Measurements from ENCODE around the gene DCBLD2. TPM values are rescaled to one million over a fixed set of nuclear protein-coding genes. Genes with fewer than 3 reads are reported as not detected.

Gene DCBLD2
- total and polyA plus RNA-seq, 11 donors: 10.9 to 76.6 (median 62.0) TPM

DNA sequence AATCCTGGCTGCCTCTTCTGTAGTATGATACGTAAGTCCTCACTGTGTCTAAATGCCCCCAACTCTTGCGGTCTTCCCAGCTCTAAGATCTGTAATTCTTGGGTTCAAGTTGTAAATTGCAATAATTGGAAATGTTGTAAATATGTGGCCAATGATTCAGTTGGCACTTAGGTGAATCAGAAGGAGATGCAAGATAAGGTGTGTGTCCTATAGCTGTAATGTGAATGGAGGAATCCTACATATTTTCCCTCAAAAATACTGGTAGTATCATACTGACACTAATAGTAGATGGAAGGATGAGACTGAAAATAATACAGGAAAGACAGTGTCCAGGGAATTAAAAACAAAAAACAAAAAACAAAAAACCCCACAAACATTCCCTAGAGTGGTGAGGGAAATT is 141.9 kb downstream of the DCBLD2 start:
- intact Hi-C loops (cut with DNase I): no loop called here
- peak overlapping the region in 8 of 12 donors; percentile 1 to 89 (median 40) for H3K27ac ChIP-seq
- WGBS, 4 donors: 93 to 96% (median 95%) methylated on average over 2 of the region's 2 CpGs

DNA sequence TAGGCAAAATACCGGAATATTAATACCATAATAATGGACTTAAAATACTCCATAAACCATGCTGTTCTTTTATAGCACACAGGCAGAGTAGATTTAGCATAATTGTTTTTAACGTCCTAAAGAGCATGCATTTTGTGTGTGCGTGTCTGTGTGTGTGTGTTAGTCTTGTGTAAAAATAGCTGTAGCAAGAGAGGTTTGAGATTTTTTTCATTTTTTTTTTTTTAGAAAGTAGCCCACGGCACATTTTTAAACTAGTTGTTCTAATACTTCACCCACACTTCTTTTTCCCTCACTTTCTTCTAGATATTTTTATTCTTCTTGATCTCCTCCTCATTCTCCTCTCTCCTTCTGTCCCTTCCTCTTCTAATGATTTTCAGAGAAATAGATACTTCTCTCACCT is 145.9 kb downstream of the DCBLD2 start:
- intact Hi-C loops (cut with DNase I): no loop called here
- ATAC-seq (no peak), DNase-seq (no peak)
- H3K27me3 ChIP-seq: no peaks in the 10 kb centered on the region
- no peak overlapping the region for H3K4me3 ChIP-seq
- 33 to 45% (median 43%) methylated on average over 4 of the region's 4 CpGs for WGBS, 4 donors
- H3K9me3 ChIP-seq: no peaks in the 10 kb centered on the region
- peak overlapping the region; percentile 59 to 93 (median 78) for H3K27ac ChIP-seq
- H3K36me3 ChIP-seq: peaks cover 0 to 4% (median 0%) of the 10 kb centered on the region in 9 donors
- H3K4me1 ChIP-seq: peaks cover 0 to 47% (median 21%) of the 10 kb centered on the region in 12 donors
- TF ChIP-seq POLR2A (IDR thresholded peaks at IDR 0.05): no peak
- TF ChIP-seq, protein P1, sequence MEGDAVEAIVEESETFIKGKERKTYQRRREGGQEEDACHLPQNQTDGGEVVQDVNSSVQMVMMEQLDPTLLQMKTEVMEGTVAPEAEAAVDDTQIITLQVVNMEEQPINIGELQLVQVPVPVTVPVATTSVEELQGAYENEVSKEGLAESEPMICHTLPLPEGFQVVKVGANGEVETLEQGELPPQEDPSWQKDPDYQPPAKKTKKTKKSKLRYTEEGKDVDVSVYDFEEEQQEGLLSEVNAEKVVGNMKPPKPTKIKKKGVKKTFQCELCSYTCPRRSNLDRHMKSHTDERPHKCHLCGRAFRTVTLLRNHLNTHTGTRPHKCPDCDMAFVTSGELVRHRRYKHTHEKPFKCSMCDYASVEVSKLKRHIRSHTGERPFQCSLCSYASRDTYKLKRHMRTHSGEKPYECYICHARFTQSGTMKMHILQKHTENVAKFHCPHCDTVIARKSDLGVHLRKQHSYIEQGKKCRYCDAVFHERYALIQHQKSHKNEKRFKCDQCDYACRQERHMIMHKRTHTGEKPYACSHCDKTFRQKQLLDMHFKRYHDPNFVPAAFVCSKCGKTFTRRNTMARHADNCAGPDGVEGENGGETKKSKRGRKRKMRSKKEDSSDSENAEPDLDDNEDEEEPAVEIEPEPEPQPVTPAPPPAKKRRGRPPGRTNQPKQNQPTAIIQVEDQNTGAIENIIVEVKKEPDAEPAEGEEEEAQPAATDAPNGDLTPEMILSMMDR (IDR thresholded peaks at IDR 0.05): no peak

More for the DNA sequence above, 141.9 kb downstream of the DCBLD2 start:
- DNase-seq (no peak), ATAC-seq (no peak)
- H3K4me3 ChIP-seq: no peak overlapping the region
- peaks cover 0 to 4% (median 0%) of the 10 kb centered on the region in 9 donors for H3K36me3 ChIP-seq
- H3K9me3 ChIP-seq: no peaks in the 10 kb centered on the region
- H3K27me3 ChIP-seq: no peaks in the 10 kb centered on the region
- TF ChIP-seq, protein P1 (IDR thresholded peaks at IDR 0.05): no peak
- TF ChIP-seq POLR2A (IDR thresholded peaks at IDR 0.05): no peak
- H3K4me1 ChIP-seq: peaks cover 0 to 81% (median 57%) of the 10 kb centered on the region in 12 donors

DNA sequence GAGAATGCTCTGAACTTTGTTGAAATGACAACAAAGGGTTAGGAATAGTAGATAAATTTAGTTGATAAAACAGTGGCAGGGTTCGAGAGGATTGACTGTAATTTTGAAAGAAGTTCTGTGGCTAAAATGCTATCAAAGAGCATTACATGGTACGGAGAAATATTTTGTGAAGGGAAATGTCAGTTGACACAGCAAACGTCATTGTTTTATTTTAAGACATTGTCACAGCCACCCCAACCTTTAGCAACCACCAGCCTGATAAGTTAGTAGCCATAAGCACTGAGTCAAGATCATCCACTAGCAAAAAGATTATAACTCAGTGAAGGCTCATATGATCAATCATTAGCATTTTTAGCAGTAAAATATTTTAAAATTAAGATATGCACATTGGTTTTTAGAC is 147.0 kb downstream of the DCBLD2 start:
- DNase-seq (no peak), ATAC-seq (peak; percentile 82 to 88 (median 87))
- Histone ChIP-seq H3K9me3 (no peaks in the 10 kb centered on the region), H3K36me3 (peaks cover 0 to 4% (median 0%) of the 10 kb centered on the region in 9 donors), H3K27me3 (no peaks in the 10 kb centered on the region), H3K4me3 (no peak overlapping the region), H3K4me1 (peaks cover 0 to 51% (median 24%) of the 10 kb centered on the region in 12 donors), H3K27ac (peak overlapping the region; percentile 59 to 93 (median 78))
- WGBS, 4 donors: 13 to 32% (median 23%) methylated on average over 3 of the region's 3 CpGs
- TF ChIP-seq, protein P1 (IDR thresholded peaks at IDR 0.05): no peak
- peak in 1 of 2 donors; percentile 36 for TF ChIP-seq POLR2A (IDR thresholded peaks at IDR 0.05)
- intact Hi-C loops (cut with DNase I): no loop called here

DNA sequence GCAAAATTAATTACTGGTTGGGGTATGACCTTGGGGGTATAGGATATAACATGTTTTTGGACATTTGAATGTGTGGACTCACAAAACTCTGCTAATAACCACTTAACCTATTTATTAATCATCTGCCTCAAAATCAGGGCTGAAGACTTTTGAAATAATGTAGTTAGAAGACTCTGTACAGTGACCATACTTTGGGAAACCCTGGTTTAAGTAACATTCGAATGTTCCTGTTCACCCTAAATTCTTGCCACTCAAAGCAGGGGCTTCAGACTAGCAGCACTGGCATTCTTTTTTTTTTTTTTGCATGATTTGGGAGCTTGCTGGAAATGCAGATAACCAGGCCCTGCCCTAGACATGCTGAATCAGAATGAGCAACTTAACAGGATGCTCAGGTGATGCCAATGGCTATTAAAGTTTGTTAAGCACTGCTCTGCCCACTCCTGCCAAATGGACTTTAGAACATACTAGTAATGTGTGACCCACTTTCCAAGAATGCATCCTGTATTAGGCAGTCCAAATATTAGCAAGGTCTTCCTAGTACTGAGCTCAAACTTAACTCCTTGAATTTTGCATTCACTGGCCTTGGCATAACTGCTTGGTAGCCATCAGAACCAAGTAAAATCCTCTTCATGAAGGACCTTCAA is 151.1 kb downstream of the DCBLD2 start:
- intact Hi-C loops (cut with DNase I): no loop called here
- ATAC-seq (peak; percentile 68 to 85 (median 74)), DNase-seq (no peak)
- Histone ChIP-seq H3K4me3 (no peak overlapping the region), H3K27ac (peak overlapping the region in 11 of 12 donors; percentile 36 to 77 (median 67)), H3K4me1 (peaks cover 0 to 54% (median 26%) of the 10 kb centered on the region in 12 donors), H3K27me3 (no peaks in the 10 kb centered on the region), H3K36me3 (no peaks in the 10 kb centered on the region), H3K9me3 (no peaks in the 10 kb centered on the region)
- TF ChIP-seq, protein P1 (IDR thresholded peaks at IDR 0.05): no peak
- TF ChIP-seq POLR2A (IDR thresholded peaks at IDR 0.05): no peak
- 72 to 86% (median 80%) methylated on average over 1 of the region's 1 CpG for WGBS, 4 donors

Data from heart left ventricle (tissue), 16 donors.